DND-41 (cell line): Measurements from ENCODE around the gene CD79A.

Source experiments
- CTCF ChIP-seq: IDR thresholded peaks from 2 replicates; pipeline ENCODE4 v1.5.1; 2012; ENCODE audit warnings: borderline replicate concordance, low read length, moderate library complexity, mild to moderate bottlenecking; ENCODE audit not compliant: poor library complexity, severe bottlenecking; ENCODE audit errors: extremely low read depth
- EZH2 ChIP-seq: IDR thresholded peaks from 3 replicates; pipeline ENCODE4 v1.6.1; 2012; ENCODE audit warnings: borderline replicate concordance, low read depth, mild to moderate bottlenecking, moderate library complexity, low read length, inconsistent platforms; ENCODE audit not compliant: severe bottlenecking

- TF ChIP-seq EZH2 = no peak
- no peak for TF ChIP-seq CTCF
Measured at GRCh38 chr19:41872384-41872774, 4.7 kb upstream of the CD79A start.
